ENCODE results near the gene SRP9. TPM values are rescaled to one million over a fixed set of nuclear protein-coding genes. Genes with fewer than 3 reads are reported as not detected.
A peak's percentile ranks its signal among the peaks of the same experiment; 100 is the strongest.

The SRP9 gene
- total and polyA plus RNA-seq, 10 of the 15 experiments (the other 5 are each of a cell fraction or from before 2014, with no cell fraction given), result 248 to 1,200 (median 514) TPM

DNA sequence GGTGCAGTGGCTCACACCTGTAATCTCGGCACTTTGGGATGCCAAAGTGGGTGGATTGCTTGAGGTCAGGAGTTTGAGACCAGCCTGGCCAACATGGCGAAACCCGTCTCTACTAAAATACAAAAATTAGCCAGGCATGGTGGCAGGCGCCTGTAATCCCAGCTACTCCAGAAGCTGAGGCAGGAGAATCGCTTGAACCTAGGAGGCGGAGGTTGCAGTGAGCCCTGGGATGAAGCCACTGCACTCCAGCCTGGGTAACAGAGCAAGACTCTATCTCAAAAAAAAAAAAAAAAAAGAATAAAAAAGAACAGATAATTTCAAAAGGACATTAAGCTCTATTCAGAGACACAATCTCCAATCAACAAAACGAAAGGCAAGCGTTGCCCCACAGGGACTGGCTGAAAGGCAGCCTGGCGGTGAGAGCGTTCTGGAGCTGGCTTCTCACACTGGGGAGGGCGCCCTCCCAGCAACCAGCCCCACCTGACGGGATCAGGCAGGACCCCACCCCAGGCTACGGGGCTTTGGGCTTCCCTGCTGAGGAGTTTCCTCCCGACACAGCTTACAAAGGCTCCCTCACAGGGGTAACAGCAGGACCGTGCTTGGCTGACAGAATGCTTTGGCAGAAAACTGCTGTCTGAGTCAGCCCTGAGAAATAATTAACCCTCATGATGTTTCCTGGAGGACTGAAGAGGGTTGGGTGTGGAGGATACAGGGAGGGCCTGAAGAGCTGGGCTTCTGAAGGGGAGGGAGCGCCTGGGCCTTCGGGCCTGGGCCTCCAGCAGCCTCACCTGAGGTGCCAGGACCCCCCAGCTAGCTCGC lies 31.1 kb upstream of the SRP9 start:
- FAIRE-seq, result no peak
- in situ Hi-C loops (cut with MboI), result no loop called here
- no TSS peak for BruUV-seq (replicated peaks)
- Histone ChIP-seq H3K4me1 (ENCODE audit: control insufficient read depth, insufficient read depth, low read length) (no peaks in the 10 kb centered on the region), H3K27ac (ENCODE audit: control insufficient read depth, insufficient read depth) (no peak overlapping the region), H3K4me3 (no peak overlapping the region), H3K79me2 (ENCODE audit: control insufficient read depth, insufficient read depth, low read length) (no peaks in the 10 kb centered on the region), H3K27me3 (replicated peaks in 1 of 2; ENCODE audit: control insufficient read depth in 2 of 2, insufficient read depth in 2 of 2, low read length in 1 of 2) (no peaks in the 10 kb centered on the region), H2AFZ (ENCODE audit: control insufficient read depth, low read depth, low read length) (no peak overlapping the region), H3K36me3 (ENCODE audit: control insufficient read depth in 2 of 2, insufficient read depth in 2 of 2, low read length in 1 of 2) (no peaks in the 10 kb centered on the region), H4K20me1 (ENCODE audit: control insufficient read depth, insufficient read depth) (no peaks in the 10 kb centered on the region), H3K9ac (ENCODE audit: control insufficient read depth, insufficient read depth, low read length) (no peak overlapping the region), H3K9me3 (replicated peaks; ENCODE audit: control insufficient read depth, insufficient read depth, low read length) (no peaks in the 10 kb centered on the region), H3K4me2 (ENCODE audit: control insufficient read depth, insufficient read depth) (no peak overlapping the region)
- WGBS (ENCODE audit: insufficient coverage, insufficient replicate concordance, low lambda C conversion rate, missing lambda C conversion rate), result 43% methylated on average over 18 of the region's 18 CpGs
- POLR2A ChIA-PET, result interaction anchor here (0.7 kb wide), 1 partner anchor 152 kb away, joined by 3 read pairs; no protein-coding TSS in a partner anchor
- SMC1A ChIA-PET (ENCODE audit: uncharacterized antibody, unreplicated experiment), result interaction anchor here (0.5 kb wide), 1 partner anchor 104 kb away, joined by 4 read pairs; no protein-coding TSS in a partner anchor
- RAD21 ChIA-PET (ENCODE audit: unreplicated experiment), result no interaction called here
- CTCF ChIA-PET, result interaction anchor here (0.6 to 0.7 kb wide), 2 partner anchors 329 to 1596 kb away, joined by 3 read pairs; no protein-coding TSS in a partner anchor
- intact Hi-C loops (cut with micrococcal nuclease; ENCODE audit: unreplicated experiment), result no loop called here
- ATAC-seq, result peak; percentile 67
- no peak for DNase-seq (ENCODE audit: low read depth, low spot score)
- TF ChIP-seq, protein P1, sequence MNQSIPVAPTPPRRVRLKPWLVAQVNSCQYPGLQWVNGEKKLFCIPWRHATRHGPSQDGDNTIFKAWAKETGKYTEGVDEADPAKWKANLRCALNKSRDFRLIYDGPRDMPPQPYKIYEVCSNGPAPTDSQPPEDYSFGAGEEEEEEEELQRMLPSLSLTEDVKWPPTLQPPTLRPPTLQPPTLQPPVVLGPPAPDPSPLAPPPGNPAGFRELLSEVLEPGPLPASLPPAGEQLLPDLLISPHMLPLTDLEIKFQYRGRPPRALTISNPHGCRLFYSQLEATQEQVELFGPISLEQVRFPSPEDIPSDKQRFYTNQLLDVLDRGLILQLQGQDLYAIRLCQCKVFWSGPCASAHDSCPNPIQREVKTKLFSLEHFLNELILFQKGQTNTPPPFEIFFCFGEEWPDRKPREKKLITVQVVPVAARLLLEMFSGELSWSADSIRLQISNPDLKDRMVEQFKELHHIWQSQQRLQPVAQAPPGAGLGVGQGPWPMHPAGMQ (IDR thresholded peaks at IDR 0.05; ENCODE audit: borderline replicate concordance), result no peak
- no peak for TF ChIP-seq EZH2 (IDR thresholded peaks at IDR 0.05; ENCODE audit: borderline replicate concordance, control insufficient read depth, low read depth, low read length)
- TF ChIP-seq MYC (IDR thresholded peaks at IDR 0.05; ENCODE audit: insufficient read depth, insufficient read length, insufficient replicate concordance, low read length, severe bottlenecking), result no peak
- no peak for TF ChIP-seq RAD21 (IDR thresholded peaks at IDR 0.05; ENCODE audit: insufficient read depth, low read depth, low read length)
- TF ChIP-seq, protein P2, sequence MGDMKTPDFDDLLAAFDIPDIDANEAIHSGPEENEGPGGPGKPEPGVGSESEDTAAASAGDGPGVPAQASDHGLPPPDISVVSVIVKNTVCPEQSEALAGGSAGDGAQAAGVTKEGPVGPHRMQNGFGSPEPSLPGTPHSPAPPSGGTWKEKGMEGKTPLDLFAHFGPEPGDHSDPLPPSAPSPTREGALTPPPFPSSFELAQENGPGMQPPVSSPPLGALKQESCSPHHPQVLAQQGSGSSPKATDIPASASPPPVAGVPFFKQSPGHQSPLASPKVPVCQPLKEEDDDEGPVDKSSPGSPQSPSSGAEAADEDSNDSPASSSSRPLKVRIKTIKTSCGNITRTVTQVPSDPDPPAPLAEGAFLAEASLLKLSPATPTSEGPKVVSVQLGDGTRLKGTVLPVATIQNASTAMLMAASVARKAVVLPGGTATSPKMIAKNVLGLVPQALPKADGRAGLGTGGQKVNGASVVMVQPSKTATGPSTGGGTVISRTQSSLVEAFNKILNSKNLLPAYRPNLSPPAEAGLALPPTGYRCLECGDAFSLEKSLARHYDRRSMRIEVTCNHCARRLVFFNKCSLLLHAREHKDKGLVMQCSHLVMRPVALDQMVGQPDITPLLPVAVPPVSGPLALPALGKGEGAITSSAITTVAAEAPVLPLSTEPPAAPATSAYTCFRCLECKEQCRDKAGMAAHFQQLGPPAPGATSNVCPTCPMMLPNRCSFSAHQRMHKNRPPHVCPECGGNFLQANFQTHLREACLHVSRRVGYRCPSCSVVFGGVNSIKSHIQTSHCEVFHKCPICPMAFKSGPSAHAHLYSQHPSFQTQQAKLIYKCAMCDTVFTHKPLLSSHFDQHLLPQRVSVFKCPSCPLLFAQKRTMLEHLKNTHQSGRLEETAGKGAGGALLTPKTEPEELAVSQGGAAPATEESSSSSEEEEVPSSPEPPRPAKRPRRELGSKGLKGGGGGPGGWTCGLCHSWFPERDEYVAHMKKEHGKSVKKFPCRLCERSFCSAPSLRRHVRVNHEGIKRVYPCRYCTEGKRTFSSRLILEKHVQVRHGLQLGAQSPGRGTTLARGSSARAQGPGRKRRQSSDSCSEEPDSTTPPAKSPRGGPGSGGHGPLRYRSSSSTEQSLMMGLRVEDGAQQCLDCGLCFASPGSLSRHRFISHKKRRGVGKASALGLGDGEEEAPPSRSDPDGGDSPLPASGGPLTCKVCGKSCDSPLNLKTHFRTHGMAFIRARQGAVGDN (IDR thresholded peaks at IDR 0.05), result no peak
- TF ChIP-seq ZZZ3 (IDR thresholded peaks at IDR 0.05; ENCODE audit: control insufficient read depth, insufficient read length, low read depth), result no peak
- TF ChIP-seq, protein P3, sequence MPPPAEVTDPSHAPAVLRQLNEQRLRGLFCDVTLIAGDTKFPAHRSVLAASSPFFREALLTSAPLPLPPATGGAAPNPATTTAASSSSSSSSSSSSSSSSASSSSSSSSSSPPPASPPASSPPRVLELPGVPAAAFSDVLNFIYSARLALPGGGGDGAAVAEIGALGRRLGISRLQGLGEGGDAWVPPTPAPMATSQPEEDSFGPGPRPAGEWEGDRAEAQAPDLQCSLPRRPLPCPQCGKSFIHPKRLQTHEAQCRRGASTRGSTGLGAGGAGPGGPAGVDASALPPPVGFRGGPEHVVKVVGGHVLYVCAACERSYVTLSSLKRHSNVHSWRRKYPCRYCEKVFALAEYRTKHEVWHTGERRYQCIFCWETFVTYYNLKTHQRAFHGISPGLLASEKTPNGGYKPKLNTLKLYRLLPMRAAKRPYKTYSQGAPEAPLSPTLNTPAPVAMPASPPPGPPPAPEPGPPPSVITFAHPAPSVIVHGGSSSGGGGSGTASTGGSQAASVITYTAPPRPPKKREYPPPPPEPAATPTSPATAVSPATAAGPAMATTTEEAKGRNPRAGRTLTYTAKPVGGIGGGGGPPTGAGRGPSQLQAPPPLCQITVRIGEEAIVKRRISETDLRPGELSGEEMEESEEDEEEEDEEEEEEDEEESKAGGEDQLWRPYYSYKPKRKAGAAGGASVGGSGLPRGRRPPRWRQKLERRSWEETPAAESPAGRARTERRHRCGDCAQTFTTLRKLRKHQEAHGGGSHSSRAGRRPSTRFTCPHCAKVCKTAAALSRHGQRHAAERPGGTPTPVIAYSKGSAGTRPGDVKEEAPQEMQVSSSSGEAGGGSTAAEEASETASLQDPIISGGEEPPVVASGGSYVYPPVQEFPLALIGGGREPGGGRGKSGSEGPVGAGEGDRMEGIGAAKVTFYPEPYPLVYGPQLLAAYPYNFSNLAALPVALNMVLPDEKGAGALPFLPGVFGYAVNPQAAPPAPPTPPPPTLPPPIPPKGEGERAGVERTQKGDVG (CRISPR knock-in tag; IDR thresholded peaks at IDR 0.05), result no peak
- no peak for TF ChIP-seq RUNX3 (IDR thresholded peaks at IDR 0.05; ENCODE audit: low read length)
- TF ChIP-seq ASH2L (IDR thresholded peaks at IDR 0.05; ENCODE audit: borderline replicate concordance, low read depth), result no peak
- TF ChIP-seq, protein P4, sequence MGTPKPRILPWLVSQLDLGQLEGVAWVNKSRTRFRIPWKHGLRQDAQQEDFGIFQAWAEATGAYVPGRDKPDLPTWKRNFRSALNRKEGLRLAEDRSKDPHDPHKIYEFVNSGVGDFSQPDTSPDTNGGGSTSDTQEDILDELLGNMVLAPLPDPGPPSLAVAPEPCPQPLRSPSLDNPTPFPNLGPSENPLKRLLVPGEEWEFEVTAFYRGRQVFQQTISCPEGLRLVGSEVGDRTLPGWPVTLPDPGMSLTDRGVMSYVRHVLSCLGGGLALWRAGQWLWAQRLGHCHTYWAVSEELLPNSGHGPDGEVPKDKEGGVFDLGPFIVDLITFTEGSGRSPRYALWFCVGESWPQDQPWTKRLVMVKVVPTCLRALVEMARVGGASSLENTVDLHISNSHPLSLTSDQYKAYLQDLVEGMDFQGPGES (IDR thresholded peaks at IDR 0.05), result no peak
